Transverse colon (tissue), 4 donors: ENCODE measurements around the gene PPP2R3C. TPM values are rescaled to one million over a fixed set of nuclear protein-coding genes. Genes with fewer than 3 reads are reported as not detected.

Experiments
- DNase-seq: peaks from one replicate; pipeline ENCODE4 v3.0.0-alpha.2; 2019
- H3K27ac ChIP-seq, 4 donors: fragments of 200-600 bp; sonication (generic); 2 replicates each; pipeline ENCODE4 v1.5.1; 2016 to 2018; ENCODE audit warnings: inconsistent platforms in 4 of 4
- H3K27me3 ChIP-seq: fragments of 200-600 bp; sonication (generic); 2 replicates; pipeline ENCODE4 v1.5.1; 2017; ENCODE audit warnings: inconsistent platforms
- H3K36me3 ChIP-seq, 4 donors: fragments of 200-600 bp; sonication (generic); 2 replicates each; pipeline ENCODE4 v1.5.1; 2017 to 2019; ENCODE audit warnings: inconsistent platforms in 4 of 4
- H3K4me1 ChIP-seq, 4 donors: fragments of 200-600 bp; sonication (generic); 2 replicates each; pipeline ENCODE4 v1.5.1; 2017 to 2020; ENCODE audit warnings: inconsistent platforms in 4 of 4
- H3K4me3 ChIP-seq, 4 donors: fragments of 200-600 bp; sonication (generic); 1 replicate in 1 of 4; 2 replicates in 3 of 4; pipeline versions ENCODE4 v1.5.1 to v1.6.1; 2017 to 2019; ENCODE audit warnings: inconsistent platforms in 4 of 4
- H3K9me3 ChIP-seq, 2 donors: fragments of 200-600 bp; sonication (generic); 2 replicates each; pipeline ENCODE4 v1.5.1; 2017 to 2019; ENCODE audit warnings: inconsistent platforms in 2 of 2
- CTCF ChIP-seq, 5 experiments: fragments of 200-600 bp in 3 of 5; fragments of 450-650 bp in 2 of 5; sonication (generic) in 3 of 5; IDR thresholded peaks; 1 replicate in 2 of 5; 2 replicates in 3 of 5; pipeline ENCODE4 v1.5.1; 2016 to 2017; ENCODE audit warnings: antibody characterized with exemption in 5 of 5, inconsistent platforms in 3 of 5, mild to moderate bottlenecking in 2 of 5, moderate library complexity in 1 of 5
- EP300 ChIP-seq: sonication (generic); formaldehyde crosslinking; IDR thresholded peaks from one replicate; pipeline ENCODE4 v1.6.1; 2017; ENCODE audit warnings: antibody characterized with exemption, low read depth
- POLR2A ChIP-seq: fragments of 450-650 bp; IDR thresholded peaks from one replicate; pipeline ENCODE4 v1.6.1; 2016; ENCODE audit warnings: antibody characterized with exemption, mild to moderate bottlenecking, moderate library complexity
- POLR2AphosphoS5 ChIP-seq, 3 donors: sonication (generic); formaldehyde crosslinking; IDR thresholded peaks; one replicate each; pipeline ENCODE4 v1.6.1; 2016; ENCODE audit warnings: antibody characterized with exemption in 3 of 3
- WGBS, 2 donors: methylation state at CpG; one replicate each; pipeline ENCODE4 v1.1.5; 2018; ENCODE audit warnings: low coverage in 1 of 2; 5-methylcytosine and 5-hydroxymethylcytosine counted together
- in situ Hi-C, 4 donors: fragments of 200-750 bp; cut with MboI; loops; one replicate each; pipeline versions ENCODE4 v1.15.0 to v1.15.1; 2017; ENCODE audit warnings: low sequenced_read_pairs in 3 of 4, low pct_ligation_motif_present in 1 of 4, low pct_unique_long_range_greater_than_20kb in 1 of 4
- intact Hi-C: fragments of 100-400 bp; cut with DNase I; formaldehyde crosslinking; loops from one replicate; pipeline ENCODE4 v1.15.1; 2023; ENCODE audit warnings: low total_unique reads
- total RNA-seq, 4 donors: library from RNA; depleted of rRNA; stranded (reverse); fragments of >200 nt; gene quantifications; one replicate each; pipeline ENCODE4 v1.1.0, GENCODE V29; 2016

The PPP2R3C gene
- total RNA-seq, 4 donors from 2014 or later = 13.5 to 26.5 (median 19.1) TPM

DNA sequence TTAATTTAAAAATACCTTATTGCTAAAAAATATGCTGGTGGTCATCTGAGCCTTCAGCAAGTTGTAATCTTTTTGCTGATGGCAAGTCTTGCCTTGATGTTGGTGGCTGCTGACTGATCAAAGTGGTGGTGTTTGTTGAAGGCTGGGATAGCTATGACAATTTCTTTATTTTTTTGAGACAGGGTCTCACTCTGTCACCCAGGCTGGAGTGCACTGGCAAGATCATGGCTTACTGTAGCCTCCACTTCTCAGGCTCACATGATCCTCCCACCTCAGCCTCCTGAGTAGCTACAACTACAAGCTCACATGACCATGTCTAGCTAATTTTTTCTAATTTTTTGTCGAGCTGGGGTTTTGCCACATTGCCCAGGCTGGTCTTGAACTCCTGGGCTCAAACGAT lies 25.4 kb upstream of the PPP2R3C start:
- no peaks in the 10 kb centered on the region for H3K9me3 ChIP-seq
- whole genome bisulfite sequencing, 2 donors = 88 to 90% methylated on average over 2 of the region's 2 CpGs
- H3K36me3 ChIP-seq = no peaks in the 10 kb centered on the region
- TF ChIP-seq EP300 (no peak), POLR2A (no peak), POLR2AphosphoS5 (IDR thresholded peaks at IDR 0.05) (no peak), CTCF (IDR thresholded peaks at IDR 0.05) (no peak)
- H3K27me3 ChIP-seq = no peaks in the 10 kb centered on the region
- H3K27ac ChIP-seq = no peak overlapping the region
- intact Hi-C loops (no loop called here), in situ Hi-C loops (loop anchor here in 1 of 4 donors (25.0 kb wide), 1 partner anchor 665 kb away; the partner anchor contains the start of gene RALGAPA1)
- H3K4me1 ChIP-seq = no peaks in the 10 kb centered on the region
- no peak overlapping the region for H3K4me3 ChIP-seq
- DNase-seq = no peak

DNA sequence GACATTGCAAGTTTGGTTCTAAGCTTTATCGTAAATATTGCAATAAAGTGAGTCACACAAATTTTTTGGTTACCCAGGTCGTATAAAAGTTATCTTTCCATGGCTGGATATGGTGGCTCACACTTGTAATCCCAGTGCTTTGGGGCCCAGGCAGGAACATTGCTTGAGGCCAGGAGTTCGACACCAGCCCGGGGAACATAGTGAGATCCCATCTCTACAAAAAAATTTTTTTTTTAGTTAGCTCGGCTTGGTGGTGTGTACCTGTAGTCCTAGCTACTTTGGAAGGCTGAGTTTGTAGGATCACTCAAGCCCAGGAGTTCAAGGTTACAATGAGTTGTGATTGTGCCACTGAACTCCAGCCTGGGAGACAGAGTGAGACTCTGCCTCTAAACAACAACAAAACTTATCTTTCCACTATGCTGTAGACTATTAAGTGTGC lies 24.9 kb upstream of the PPP2R3C start:
- no peak overlapping the region for H3K4me3 ChIP-seq
- in situ Hi-C loops (loop anchor here in 1 of 4 donors (25.0 kb wide), 1 partner anchor 666 kb away; the partner anchor contains the start of gene RALGAPA1), intact Hi-C loops (no loop called here)
- H3K36me3 ChIP-seq = no peaks in the 10 kb centered on the region
- H3K27me3 ChIP-seq = no peaks in the 10 kb centered on the region
- H3K27ac ChIP-seq = no peak overlapping the region
- TF ChIP-seq POLR2A = no peak
- TF ChIP-seq EP300 = no peak
- TF ChIP-seq POLR2AphosphoS5 (IDR thresholded peaks at IDR 0.05) = no peak
- TF ChIP-seq CTCF (IDR thresholded peaks at IDR 0.05) = no peak
- 90% methylated on average over 2 to 5 of the region's 5 CpGs for WGBS, 2 donors
- no peaks in the 10 kb centered on the region for H3K4me1 ChIP-seq
- H3K9me3 ChIP-seq = no peaks in the 10 kb centered on the region
- DNase-seq = no peak

GRCh38 chr14:35144029-35144428 lies 22.2 kb upstream of the PPP2R3C start:
- H3K27me3 ChIP-seq = no peaks in the 10 kb centered on the region
- no peak overlapping the region for H3K4me3 ChIP-seq
- TF ChIP-seq POLR2A (no peak), CTCF (IDR thresholded peaks at IDR 0.05) (no peak), EP300 (no peak), POLR2AphosphoS5 (IDR thresholded peaks at IDR 0.05) (no peak)
- no peaks in the 10 kb centered on the region for H3K4me1 ChIP-seq
- 83% methylated on average over 1 of the region's 1 CpG; no CpG with 5 or more reads in 1 of the 2 donors for WGBS, 2 donors
- intact Hi-C loops (no loop called here), in situ Hi-C loops (loop anchor here in 2 of 4 donors (5.0 to 25.0 kb wide), 2 partner anchors 268 to 668 kb away; partner anchors contain the start of gene RALGAPA1 (in 1 of the 2))
- DNase-seq = no peak
- no peaks in the 10 kb centered on the region for H3K9me3 ChIP-seq
- no peaks in the 10 kb centered on the region for H3K36me3 ChIP-seq
- no peak overlapping the region for H3K27ac ChIP-seq

DNA sequence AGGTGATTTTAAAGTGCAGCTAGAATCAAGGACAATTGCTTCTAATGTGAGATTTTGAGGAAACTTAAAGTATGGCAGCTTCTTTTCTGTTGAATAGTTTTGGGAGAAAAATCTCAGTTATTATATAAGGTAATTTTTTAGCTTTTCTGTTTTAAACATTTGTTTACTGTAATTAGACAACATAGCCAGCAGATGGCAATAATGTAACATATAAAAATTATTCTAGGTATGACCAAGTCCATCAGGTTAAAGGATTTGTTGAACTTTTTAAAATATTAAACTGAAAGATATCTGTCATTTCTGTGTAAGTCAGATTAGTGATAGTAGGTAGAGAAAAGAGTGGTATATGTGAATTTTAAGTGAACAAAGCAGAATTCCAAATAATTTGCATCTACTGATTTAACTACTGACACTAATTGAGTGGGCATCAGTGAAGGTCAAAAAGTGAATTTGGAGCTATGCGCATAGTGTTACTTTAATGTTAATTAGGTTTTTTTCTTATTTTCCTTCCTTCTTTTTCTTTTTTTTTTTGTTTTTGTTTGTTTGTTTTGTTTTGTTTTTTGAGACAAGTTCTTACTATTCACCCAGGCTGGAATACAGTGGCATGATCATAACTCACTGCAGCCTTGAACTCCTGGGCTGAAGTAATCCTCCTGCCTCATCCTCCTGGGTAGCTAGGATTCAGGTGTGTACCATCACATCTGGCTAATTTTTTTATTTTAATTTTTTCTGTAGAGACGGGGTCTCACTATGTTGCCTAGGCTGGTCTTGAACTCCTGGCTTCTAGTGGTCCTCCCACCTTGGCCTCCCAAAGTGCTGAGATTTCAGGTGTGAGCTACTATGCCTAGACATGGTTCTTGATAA lies 19.2 kb upstream of the PPP2R3C start:
- 90 to 96% methylated on average over 2 of the region's 2 CpGs for WGBS, 2 donors
- intact Hi-C loops = no loop called here
- DNase-seq = no peak

More for the DNA sequence above, 19.2 kb upstream of the PPP2R3C start:
- Histone ChIP-seq H3K36me3 (no peaks in the 10 kb centered on the region), H3K4me3 (no peak overlapping the region), H3K4me1 (no peaks in the 10 kb centered on the region), H3K27ac (no peak overlapping the region), H3K9me3 (no peaks in the 10 kb centered on the region), H3K27me3 (no peaks in the 10 kb centered on the region)
- TF ChIP-seq POLR2AphosphoS5 (IDR thresholded peaks at IDR 0.05) (no peak), POLR2A (no peak), EP300 (no peak), CTCF (IDR thresholded peaks at IDR 0.05) (peak; percentile 34 to 63 (median 44))
- in situ Hi-C loops = loop anchor here in 2 of 4 donors (5.0 to 25.0 kb wide), 2 partner anchors 271 to 671 kb away; partner anchors contain the start of gene RALGAPA1 (in 1 of the 2)
